H9 (cell line): ENCODE data around the gene TAF12. TPM values are rescaled to one million over a fixed set of nuclear protein-coding genes. Genes with fewer than 3 reads are reported as not detected.

Experiments used
- DNase-seq: peaks from one replicate; pipeline ENCODE4 v3.0.0-alpha.2; 2017
- H2AFZ ChIP-seq: one replicate; pipeline ENCODE4 v1.6.1; 2013; ENCODE audit warnings: mild to moderate bottlenecking, low read length, control low read depth, moderate library complexity
- H2AK5ac ChIP-seq: 2 replicates; pipeline ENCODE4 v1.6.1; 2013; ENCODE audit warnings: low read length, control low read depth, mixed read lengths; ENCODE audit not compliant: insufficient read length
- H2BK120ac ChIP-seq: one replicate; pipeline ENCODE4 v1.6.1; 2013; ENCODE audit warnings: low read depth, mild to moderate bottlenecking, low read length, control low read depth, inconsistent platforms; ENCODE audit not compliant: poor library complexity, severe bottlenecking
- H2BK12ac ChIP-seq: 2 replicates; pipeline ENCODE4 v1.6.1; 2013; ENCODE audit warnings: low read length, control low read depth, mixed read lengths, low read depth; ENCODE audit not compliant: insufficient read length
- H2BK15ac ChIP-seq: 2 replicates; pipeline ENCODE4 v1.6.1; 2013; ENCODE audit warnings: low read depth, low read length, control low read depth
- H2BK20ac ChIP-seq: one replicate; pipeline ENCODE4 v1.6.1; 2013; ENCODE audit warnings: low read depth, mild to moderate bottlenecking, low read length, control low read depth, inconsistent platforms; ENCODE audit not compliant: poor library complexity, severe bottlenecking
- H2BK5ac ChIP-seq: 2 replicates; pipeline ENCODE4 v1.6.1; 2013; ENCODE audit warnings: low read length, control low read depth, mixed read lengths; ENCODE audit not compliant: insufficient read length
- H3K14ac ChIP-seq: 2 replicates; pipeline ENCODE4 v1.6.1; 2013; ENCODE audit warnings: low read length, control low read depth; ENCODE audit not compliant: insufficient read depth
- H3K18ac ChIP-seq: 2 replicates; pipeline ENCODE4 v1.6.1; 2013; ENCODE audit warnings: low read depth, mild to moderate bottlenecking, mixed read lengths, low read length, control low read depth; ENCODE audit not compliant: insufficient read length
- H3K23ac ChIP-seq: 2 replicates; pipeline ENCODE4 v1.6.1; 2013; ENCODE audit warnings: low read length, control low read depth, mixed read lengths, low read depth; ENCODE audit not compliant: insufficient read length
- H3K23me2 ChIP-seq: 2 replicates; pipeline ENCODE4 v1.6.1; 2013; ENCODE audit warnings: low read depth, mild to moderate bottlenecking, mixed read lengths, low read length, control low read depth; ENCODE audit not compliant: insufficient read length, poor library complexity, severe bottlenecking
- H3K27ac ChIP-seq: 2 replicates; pipeline ENCODE4 v1.5.1; 2013; ENCODE audit warnings: low read length, control low read depth, mixed read lengths, low read depth; ENCODE audit not compliant: insufficient read length
- H3K27me3 ChIP-seq: 2 replicates; pipeline ENCODE4 v1.6.1; 2013; ENCODE audit warnings: low read length, control low read depth, inconsistent platforms; ENCODE audit not compliant: insufficient read depth
- H3K4ac ChIP-seq: 2 replicates; pipeline ENCODE4 v1.6.1; 2013; ENCODE audit warnings: low read depth, mild to moderate bottlenecking, control low read depth, inconsistent platforms, low read length, moderate library complexity
- H3K4me1 ChIP-seq: 2 replicates; pipeline ENCODE4 v1.6.1; 2013; ENCODE audit warnings: low read length, control low read depth, inconsistent platforms; ENCODE audit not compliant: insufficient read depth
- H3K4me2 ChIP-seq: 2 replicates; pipeline ENCODE4 v1.6.1; 2013; ENCODE audit warnings: low read length, control low read depth, mixed read lengths; ENCODE audit not compliant: insufficient read length, insufficient read depth
- H3K56ac ChIP-seq: 2 replicates; pipeline ENCODE4 v1.6.1; 2013; ENCODE audit warnings: low read depth, mild to moderate bottlenecking, mixed read lengths, low read length, control low read depth; ENCODE audit not compliant: insufficient read length
- H3K79me1 ChIP-seq: 2 replicates; pipeline ENCODE4 v1.6.1; 2013; ENCODE audit warnings: low read depth, mild to moderate bottlenecking, moderate library complexity, low read length, control low read depth, inconsistent platforms; ENCODE audit not compliant: insufficient read depth, poor library complexity, severe bottlenecking
- H3K79me2 ChIP-seq: 2 replicates; pipeline ENCODE4 v1.6.1; 2013; ENCODE audit warnings: low read length, control low read depth, inconsistent platforms; ENCODE audit not compliant: insufficient read depth
- H3K9ac ChIP-seq: 2 replicates; pipeline ENCODE4 v1.6.1; 2013; ENCODE audit warnings: low read length, control low read depth, mixed read lengths; ENCODE audit not compliant: insufficient read length; ENCODE audit errors: extremely low read depth
- H3K9me3 ChIP-seq: one replicate; pipeline ENCODE4 v1.6.1; 2013; ENCODE audit warnings: low read depth, low read length, inconsistent platforms; ENCODE audit not compliant: control insufficient read depth
- H3T11ph ChIP-seq: one replicate; pipeline ENCODE4 v1.6.1; 2013; ENCODE audit warnings: mild to moderate bottlenecking, low read length, control low read depth, inconsistent platforms
- H4K20me1 ChIP-seq: one replicate; pipeline ENCODE4 v1.6.1; 2013; ENCODE audit not compliant: control insufficient read depth, insufficient read length, insufficient read depth
- H4K5ac ChIP-seq: 2 replicates; pipeline ENCODE4 v1.6.1; 2013; ENCODE audit warnings: low read depth, mild to moderate bottlenecking, mixed read lengths, low read length, control low read depth; ENCODE audit not compliant: insufficient read length
- H4K8ac ChIP-seq: replicated peaks from 2 replicates; pipeline ENCODE4 v1.6.1; 2013; ENCODE audit warnings: low read length, control low read depth, mixed read lengths, low read depth; ENCODE audit not compliant: insufficient read length
- H4K91ac ChIP-seq: 2 replicates; pipeline ENCODE4 v1.6.1; 2013; ENCODE audit warnings: low read depth, mild to moderate bottlenecking, moderate library complexity, mixed read lengths, low read length, control low read depth; ENCODE audit not compliant: insufficient read length
- H3K27ac Mint-ChIP-seq, 3 experiments: 2 replicates in 2 of 3; 3 replicates in 1 of 3; pipeline ENCODE4 v1.8.0; 2020 to 2021; ENCODE audit warnings: mixed read lengths in 3 of 3, mild to moderate bottlenecking in 1 of 3, moderate library complexity in 1 of 3
- H3K27me3 Mint-ChIP-seq: 2 replicates; pipeline ENCODE4 v1.8.0; 2021; ENCODE audit warnings: low read depth, mild to moderate bottlenecking, moderate library complexity, mixed read lengths
- H3K36me3 Mint-ChIP-seq, 3 experiments: 2 replicates in 2 of 3; 3 replicates in 1 of 3; pipeline ENCODE4 v1.8.0; 2020 to 2021; ENCODE audit warnings: low read depth in 3 of 3, mixed read lengths in 3 of 3; ENCODE audit not compliant: insufficient read depth in 1 of 3
- H3K4me1 Mint-ChIP-seq, 2 experiments: 2 replicates each; pipeline ENCODE4 v1.8.0; 2020; ENCODE audit warnings: mixed read lengths in 2 of 2
- H3K4me3 Mint-ChIP-seq, 2 experiments: 2 replicates in 1 of 2; 3 replicates in 1 of 2; pipeline ENCODE4 v1.8.0; 2020 to 2021; ENCODE audit warnings: mild to moderate bottlenecking in 2 of 2, mixed read lengths in 2 of 2, moderate library complexity in 1 of 2
- H3K9me3 Mint-ChIP-seq, 2 experiments: 2 replicates in 1 of 2; 3 replicates in 1 of 2; pipeline ENCODE4 v1.8.0; 2020; ENCODE audit warnings: mild to moderate bottlenecking in 2 of 2, mixed read lengths in 2 of 2, moderate library complexity in 1 of 2
- CTCF ChIP-seq: fragments of 200-600 bp; sonication (generic); conservative IDR thresholded peaks from 3 replicates; pipeline ENCODE4 v1.8.0; 2021; ENCODE audit warnings: antibody characterized with exemption, mild to moderate bottlenecking
- WGBS: extraction: QIAGEN DNeasy Blood & Tissue Kit; methylation state at CpG from one replicate; pipeline ENCODE4 v1.1.7; 2013; ENCODE audit warnings: missing lambda C conversion rate, low lambda C conversion rate, mixed read lengths; ENCODE audit not compliant: insufficient read length; ENCODE audit errors: extremely low coverage; 5-methylcytosine and 5-hydroxymethylcytosine counted together
- total RNA-seq: library from RNA; stranded (reverse); gene quantifications from 2 replicates; pipeline ENCODE4 v1.2.1, GENCODE V29; 2021

TAF12 gene
- total RNA-seq, 1 experiment from 2014 or later: 22.1 TPM

- H2BK120ac ChIP-seq: no peak overlapping the region
- no peak overlapping the region for H3K9ac ChIP-seq
- no peaks in the 10 kb centered on the region for H3K9me3 ChIP-seq
- peaks cover 6% of the 10 kb centered on the region for H3K23me2 ChIP-seq
- H3K27me3 ChIP-seq: no peaks in the 10 kb centered on the region
- Mint-ChIP-seq H3K9me3 (no peaks in the 10 kb centered on the region), H3K27me3 (no peaks in the 10 kb centered on the region), H3K27ac (0 out of 7 replicates have a peak overlapping the region, but pooled peaks of 1 of the 3 experiments have one; percentile 25), H3K4me1 (peaks cover 18 to 20% of the 10 kb centered on the region in 2 experiments), H3K36me3 (peaks cover 0 to 4% (median 0%) of the 10 kb centered on the region in 3 experiments; a peak in 1 of 7 replicates), H3K4me3 (no peak overlapping the region)
- no peak overlapping the region for H2BK12ac ChIP-seq
- no peak overlapping the region for H3T11ph ChIP-seq
- no peak overlapping the region for H3K56ac ChIP-seq
- H3K4me2 ChIP-seq: no peak overlapping the region
- H3K27ac ChIP-seq: no peak overlapping the region
- DNase-seq: no peak
- no peak for TF ChIP-seq CTCF
- no peak overlapping the region for H4K5ac ChIP-seq
- H2AK5ac ChIP-seq: no peak overlapping the region
- no peaks in the 10 kb centered on the region for H4K20me1 ChIP-seq
- H2BK15ac ChIP-seq: no peak overlapping the region
- H2BK5ac ChIP-seq: no peak overlapping the region
- H3K4me1 ChIP-seq: no peaks in the 10 kb centered on the region; the same call in 1 of the 2 replicates
- H2BK20ac ChIP-seq: no peak overlapping the region
- no peak overlapping the region for H4K91ac ChIP-seq
- no CpG with 5 or more reads among the region's 20 CpGs for whole genome bisulfite sequencing
- H3K79me2 ChIP-seq: peaks cover 6% of the 10 kb centered on the region
- H2AFZ ChIP-seq: no peak overlapping the region
- no peak overlapping the region for H4K8ac ChIP-seq
- no peak overlapping the region for H3K18ac ChIP-seq
- H3K4ac ChIP-seq: no peak overlapping the region
- no peak overlapping the region for H3K14ac ChIP-seq
- H3K79me1 ChIP-seq: peaks cover 5% of the 10 kb centered on the region
- no peak overlapping the region for H3K23ac ChIP-seq
These were observed 28.4 kb upstream of the TAF12 start for GRCh38 chr1:28671254-28671780.
